Dendritic cell treated with granulocyte-macrophage colony-stimulating factor and Interleukin-4, amounts not matched to agents 40 ng/mL and 50 ng/mL, for 4 days (primary cell): ENCODE data around the gene PRSS12.

Experiments
- H3K27ac Mint-ChIP-seq: one replicate; pipeline ENCODE4 v1.8.0; 2022; ENCODE audit warnings: mild to moderate bottlenecking, mixed read lengths
- H3K27me3 Mint-ChIP-seq: one replicate; pipeline ENCODE4 v1.8.0; 2022; ENCODE audit warnings: mild to moderate bottlenecking, mixed read lengths
- H3K36me3 Mint-ChIP-seq: one replicate; pipeline ENCODE4 v1.8.0; 2022; ENCODE audit warnings: low read depth, mixed read lengths
- H3K4me1 Mint-ChIP-seq: one replicate; pipeline ENCODE4 v1.8.0; 2022; ENCODE audit warnings: low read depth, mixed read lengths
- H3K4me3 Mint-ChIP-seq: one replicate; pipeline ENCODE4 v1.8.0; 2022; ENCODE audit warnings: mild to moderate bottlenecking, moderate library complexity, mixed read lengths
- H3K9me3 Mint-ChIP-seq: one replicate; pipeline ENCODE4 v1.8.0; 2022; ENCODE audit warnings: mixed read lengths
- intact Hi-C: fragments of 100-400 bp; cut with micrococcal nuclease; formaldehyde crosslinking; loops from one replicate; pipeline ENCODE4 v1.15.0; 2022

PRSS12 gene

GRCh38 chr4:118350961-118351360 is 1.8 kb downstream of the PRSS12 start:
- Mint-ChIP-seq H3K27me3 (peaks cover 65% of the 10 kb centered on the region), H3K4me3 (no peak overlapping the region), H3K36me3 (no peaks in the 10 kb centered on the region), H3K4me1 (peaks cover 14% of the 10 kb centered on the region), H3K9me3 (no peaks in the 10 kb centered on the region), H3K27ac (no peak overlapping the region)
- intact Hi-C loops: loop anchor here (5.0 kb wide), 1 partner anchor 69 kb away; no protein-coding TSS in a partner anchor

GRCh38 chr4:118348886-118349285 is 3.9 kb downstream of the PRSS12 start:
- no peak overlapping the region for H3K4me3 Mint-ChIP-seq
- H3K4me1 Mint-ChIP-seq: peaks cover 14% of the 10 kb centered on the region
- H3K27ac Mint-ChIP-seq: no peak overlapping the region
- intact Hi-C loops: no loop called here
- no peaks in the 10 kb centered on the region for H3K9me3 Mint-ChIP-seq
- peaks cover 45% of the 10 kb centered on the region for H3K27me3 Mint-ChIP-seq
- H3K36me3 Mint-ChIP-seq: no peaks in the 10 kb centered on the region

- no peaks in the 10 kb centered on the region for H3K9me3 Mint-ChIP-seq
- H3K4me3 Mint-ChIP-seq: no peak overlapping the region
- H3K36me3 Mint-ChIP-seq: no peaks in the 10 kb centered on the region
- H3K27ac Mint-ChIP-seq: no peak overlapping the region
- intact Hi-C loops: no loop called here
- no peaks in the 10 kb centered on the region for H3K4me1 Mint-ChIP-seq
- peaks cover 24% of the 10 kb centered on the region for H3K27me3 Mint-ChIP-seq
Observed at GRCh38 chr4:118346495-118346894, 6.3 kb downstream of the PRSS12 start.

- no peaks in the 10 kb centered on the region for H3K4me1 Mint-ChIP-seq
- no peaks in the 10 kb centered on the region for H3K36me3 Mint-ChIP-seq
- H3K27ac Mint-ChIP-seq: no peak overlapping the region
- intact Hi-C loops: no loop called here
- no peak overlapping the region for H3K4me3 Mint-ChIP-seq
- no peaks in the 10 kb centered on the region for H3K9me3 Mint-ChIP-seq
- peaks cover 17% of the 10 kb centered on the region for H3K27me3 Mint-ChIP-seq
Observed at GRCh38 chr4:118345813-118346212, 7.0 kb downstream of the PRSS12 start.

GRCh38 chr4:118344801-118345200 is 8.0 kb downstream of the PRSS12 start:
- intact Hi-C loops: no loop called here
- Mint-ChIP-seq H3K4me3 (no peak overlapping the region), H3K27ac (no peak overlapping the region), H3K9me3 (no peaks in the 10 kb centered on the region), H3K27me3 (peaks cover 10% of the 10 kb centered on the region), H3K36me3 (no peaks in the 10 kb centered on the region), H3K4me1 (no peaks in the 10 kb centered on the region)

- no peak overlapping the region for H3K27ac Mint-ChIP-seq
- H3K4me1 Mint-ChIP-seq: no peaks in the 10 kb centered on the region
- intact Hi-C loops: no loop called here
- H3K9me3 Mint-ChIP-seq: no peaks in the 10 kb centered on the region
- peaks cover 2% of the 10 kb centered on the region for H3K27me3 Mint-ChIP-seq
- H3K4me3 Mint-ChIP-seq: no peak overlapping the region
- no peaks in the 10 kb centered on the region for H3K36me3 Mint-ChIP-seq
Observed at GRCh38 chr4:118343501-118343900, 9.3 kb downstream of the PRSS12 start.

GRCh38 chr4:118340109-118340508 is 12.7 kb downstream of the PRSS12 start:
- no peaks in the 10 kb centered on the region for H3K27me3 Mint-ChIP-seq
- no peaks in the 10 kb centered on the region for H3K4me1 Mint-ChIP-seq
- H3K36me3 Mint-ChIP-seq: no peaks in the 10 kb centered on the region
- no peaks in the 10 kb centered on the region for H3K9me3 Mint-ChIP-seq
- H3K27ac Mint-ChIP-seq: no peak overlapping the region
- no peak overlapping the region for H3K4me3 Mint-ChIP-seq
- intact Hi-C loops: no loop called here

GRCh38 chr4:118338981-118339765 is 13.6 kb downstream of the PRSS12 start:
- H3K27ac Mint-ChIP-seq: no peak overlapping the region
- H3K9me3 Mint-ChIP-seq: no peaks in the 10 kb centered on the region
- no peak overlapping the region for H3K4me3 Mint-ChIP-seq
- no peaks in the 10 kb centered on the region for H3K27me3 Mint-ChIP-seq
- no peaks in the 10 kb centered on the region for H3K36me3 Mint-ChIP-seq
- no peaks in the 10 kb centered on the region for H3K4me1 Mint-ChIP-seq
- intact Hi-C loops: no loop called here

- H3K4me3 Mint-ChIP-seq: no peak overlapping the region
- no peak overlapping the region for H3K27ac Mint-ChIP-seq
- no peaks in the 10 kb centered on the region for H3K9me3 Mint-ChIP-seq
- H3K4me1 Mint-ChIP-seq: no peaks in the 10 kb centered on the region
- H3K36me3 Mint-ChIP-seq: no peaks in the 10 kb centered on the region
- no peaks in the 10 kb centered on the region for H3K27me3 Mint-ChIP-seq
- intact Hi-C loops: no loop called here
Observed at GRCh38 chr4:118338518-118338917, 14.3 kb downstream of the PRSS12 start.

GRCh38 chr4:118337954-118338353 is 14.8 kb downstream of the PRSS12 start:
- intact Hi-C loops: no loop called here
- H3K27ac Mint-ChIP-seq: no peak overlapping the region
- no peaks in the 10 kb centered on the region for H3K27me3 Mint-ChIP-seq
- no peaks in the 10 kb centered on the region for H3K4me1 Mint-ChIP-seq
- H3K4me3 Mint-ChIP-seq: no peak overlapping the region
- no peaks in the 10 kb centered on the region for H3K36me3 Mint-ChIP-seq
- H3K9me3 Mint-ChIP-seq: no peaks in the 10 kb centered on the region

GRCh38 chr4:118335774-118336173 is 17.0 kb downstream of the PRSS12 start:
- H3K36me3 Mint-ChIP-seq: no peaks in the 10 kb centered on the region

GRCh38 chr4:118335324-118335723 is 17.5 kb downstream of the PRSS12 start:
- Mint-ChIP-seq H3K4me1 (no peaks in the 10 kb centered on the region), H3K4me3 (no peak overlapping the region), H3K27me3 (no peaks in the 10 kb centered on the region), H3K27ac (no peak overlapping the region), H3K36me3 (no peaks in the 10 kb centered on the region), H3K9me3 (no peaks in the 10 kb centered on the region)
- intact Hi-C loops: no loop called here

More at GRCh38 chr4:118335774-118336173, 17.0 kb downstream of the PRSS12 start:
- no peaks in the 10 kb centered on the region for H3K27me3 Mint-ChIP-seq
- intact Hi-C loops: no loop called here
- no peaks in the 10 kb centered on the region for H3K9me3 Mint-ChIP-seq
- no peak overlapping the region for H3K27ac Mint-ChIP-seq
- H3K4me3 Mint-ChIP-seq: no peak overlapping the region
- no peaks in the 10 kb centered on the region for H3K4me1 Mint-ChIP-seq

- Mint-ChIP-seq H3K9me3 (no peaks in the 10 kb centered on the region), H3K4me1 (peaks cover 4% of the 10 kb centered on the region), H3K27ac (no peak overlapping the region), H3K4me3 (no peak overlapping the region), H3K36me3 (no peaks in the 10 kb centered on the region), H3K27me3 (no peaks in the 10 kb centered on the region)
- intact Hi-C loops: no loop called here
Observed at GRCh38 chr4:118331352-118331751, 21.5 kb downstream of the PRSS12 start.

- no peaks in the 10 kb centered on the region for H3K36me3 Mint-ChIP-seq
- no peaks in the 10 kb centered on the region for H3K27me3 Mint-ChIP-seq
- intact Hi-C loops: no loop called here
- H3K27ac Mint-ChIP-seq: no peak overlapping the region
- H3K4me3 Mint-ChIP-seq: no peak overlapping the region
- H3K9me3 Mint-ChIP-seq: no peaks in the 10 kb centered on the region
- peaks cover 5% of the 10 kb centered on the region for H3K4me1 Mint-ChIP-seq
Observed at GRCh38 chr4:118329849-118330248, 23.0 kb downstream of the PRSS12 start.
